ENCODE results near the gene SNX20.

SNX20 gene

DNA sequence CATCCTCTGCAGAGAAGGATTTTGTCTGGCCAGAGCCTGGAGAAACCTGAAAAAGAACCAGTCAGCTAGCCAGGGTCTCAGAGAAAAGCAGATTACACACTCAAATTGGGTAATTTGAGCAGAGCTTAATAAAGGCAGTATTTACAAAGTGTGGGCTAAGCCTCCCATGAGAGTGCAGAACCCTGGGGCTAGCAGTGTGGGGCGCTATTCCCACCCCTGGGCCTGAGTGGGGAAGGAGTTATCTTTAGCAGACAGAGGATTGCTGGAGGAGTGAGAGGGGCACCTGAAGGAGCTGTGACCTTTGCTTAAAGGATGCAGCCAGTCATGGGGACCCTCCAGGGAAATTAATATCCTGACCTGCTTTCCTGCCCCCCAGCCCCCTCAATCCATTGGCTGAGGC lies 46.2 kb downstream of the SNX20 start:
- ATAC-seq (no peak), DNase-seq (no peak)

DNA sequence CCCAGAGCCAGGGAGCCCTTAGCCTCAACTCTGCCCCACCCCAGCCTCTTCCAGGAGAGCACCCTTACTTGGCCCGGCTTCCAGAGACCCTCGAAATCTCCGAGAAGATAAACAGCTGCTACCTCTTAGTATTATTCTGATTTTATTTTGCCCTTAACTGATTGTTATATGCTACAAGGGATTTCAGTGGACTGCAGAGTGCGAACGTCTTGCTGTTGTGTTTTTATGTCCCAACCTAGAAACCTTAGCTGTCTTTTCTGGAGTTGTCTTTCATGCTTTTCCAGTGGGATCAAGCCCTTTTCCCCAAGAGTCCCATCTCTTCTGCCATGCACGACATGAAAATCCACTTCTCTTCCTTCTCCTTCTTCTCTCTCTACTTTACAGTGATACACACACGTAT lies 47.0 kb downstream of the SNX20 start:
- DNase-seq (no peak), ATAC-seq (no peak)

DNA sequence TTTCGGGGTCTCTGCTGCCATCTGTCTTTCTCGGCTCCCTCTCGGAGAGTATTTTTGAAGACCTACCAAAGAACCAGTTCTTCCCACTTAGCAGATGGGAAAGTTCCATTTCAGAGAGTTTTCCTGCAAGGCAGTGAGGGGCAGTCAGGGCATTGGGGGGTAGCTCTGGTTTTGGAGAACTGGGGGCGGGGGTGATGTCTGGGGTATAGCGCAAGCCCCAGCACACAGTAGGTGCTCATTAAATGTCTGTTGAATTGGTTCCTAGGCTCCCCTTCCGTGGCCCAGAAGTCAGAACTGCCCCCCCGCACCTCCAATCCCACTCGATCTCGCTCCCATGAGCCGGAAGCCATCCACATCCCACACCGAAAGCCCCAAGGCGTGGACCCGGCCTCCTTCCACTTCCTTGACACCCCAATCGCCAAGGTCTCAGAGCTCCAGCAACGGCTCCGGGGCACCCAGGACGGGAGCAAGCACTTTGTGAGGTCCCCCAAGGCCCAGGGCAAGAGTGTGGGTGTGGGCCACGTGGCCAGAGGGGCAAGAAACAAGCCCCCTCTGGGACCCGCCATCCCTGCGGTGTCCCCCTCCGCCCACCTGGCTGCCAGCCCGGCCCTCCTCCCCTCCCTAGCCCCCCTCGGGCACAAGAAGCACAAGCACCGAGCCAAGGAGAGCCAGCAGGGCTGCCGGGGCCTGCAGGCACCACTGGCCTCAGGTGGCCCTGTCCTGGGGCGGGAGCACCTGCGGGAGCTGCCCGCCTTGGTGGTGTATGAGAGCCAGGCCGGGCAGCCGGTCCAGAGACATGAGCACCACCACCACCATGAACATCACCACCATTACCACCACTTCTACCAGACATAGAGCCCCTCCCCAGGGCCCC lies 47.9 kb downstream of the SNX20 start:
- ATAC-seq: no peak
- DNase-seq: no peak

DNA sequence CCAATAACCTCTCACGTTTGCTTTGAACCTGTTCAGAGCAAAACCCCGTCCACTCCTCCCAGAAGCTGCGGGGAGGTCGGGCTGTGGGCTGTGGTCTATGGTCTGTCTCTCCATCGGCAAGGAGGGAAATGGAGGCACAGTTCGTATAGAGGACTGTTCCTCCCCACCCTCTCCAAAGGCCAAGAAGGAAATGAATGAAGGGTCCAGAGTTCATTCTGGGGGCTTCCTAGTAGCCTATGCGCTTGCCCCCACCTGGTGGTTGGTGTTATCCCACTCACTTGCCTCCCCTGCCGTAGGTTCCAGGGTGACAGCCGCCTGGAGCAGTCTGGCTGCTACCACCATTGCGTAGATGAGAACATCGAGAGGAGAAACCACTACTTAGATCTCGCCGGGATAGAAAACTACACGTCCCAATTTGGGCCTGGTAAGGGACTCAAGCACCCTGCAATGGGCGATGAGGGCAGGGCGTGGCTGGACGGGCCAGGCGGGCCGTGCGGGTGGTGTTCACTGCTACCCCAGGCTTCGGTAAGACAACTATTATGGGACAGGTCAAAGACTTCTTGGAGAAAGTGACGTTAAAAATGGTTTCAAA lies 49.0 kb downstream of the SNX20 start:
- ATAC-seq (no peak), DNase-seq (no peak)

DNA sequence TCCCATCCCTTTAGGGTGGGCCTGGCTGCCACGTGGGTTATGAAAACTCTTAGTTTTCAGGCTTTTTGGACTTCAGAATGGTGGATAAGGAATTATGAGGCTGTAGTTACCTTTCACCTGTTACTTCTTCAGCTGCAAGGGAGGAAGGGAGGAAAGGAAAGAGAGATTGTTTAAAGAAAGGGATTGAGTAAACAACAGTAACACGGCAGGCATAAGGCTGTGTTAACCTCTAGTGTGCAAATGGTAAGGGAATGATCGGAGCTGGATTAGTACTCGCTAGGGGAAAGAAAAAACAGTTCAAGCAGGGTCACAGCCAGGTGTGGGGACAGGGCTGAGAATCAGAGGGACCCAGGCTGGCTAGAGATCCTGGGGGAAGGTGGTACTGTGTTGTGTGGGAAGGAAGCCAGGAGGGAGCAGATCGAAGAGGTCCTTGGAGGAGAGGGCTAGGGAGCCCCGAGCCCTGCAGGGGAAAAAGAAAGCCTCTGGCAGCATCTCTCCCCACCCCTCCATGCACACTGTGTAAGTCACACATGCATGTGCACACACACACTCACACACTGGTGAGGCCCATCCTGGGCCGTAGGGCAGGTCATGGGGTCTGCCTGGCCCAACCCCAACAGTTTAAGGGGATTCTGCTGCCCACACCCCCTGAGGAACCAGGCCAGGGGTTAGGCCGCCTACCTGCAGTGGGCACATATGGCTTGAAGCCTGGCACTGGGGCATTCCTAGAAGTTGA lies 49.7 kb downstream of the SNX20 start:
- DNase-seq: no peak

DNA sequence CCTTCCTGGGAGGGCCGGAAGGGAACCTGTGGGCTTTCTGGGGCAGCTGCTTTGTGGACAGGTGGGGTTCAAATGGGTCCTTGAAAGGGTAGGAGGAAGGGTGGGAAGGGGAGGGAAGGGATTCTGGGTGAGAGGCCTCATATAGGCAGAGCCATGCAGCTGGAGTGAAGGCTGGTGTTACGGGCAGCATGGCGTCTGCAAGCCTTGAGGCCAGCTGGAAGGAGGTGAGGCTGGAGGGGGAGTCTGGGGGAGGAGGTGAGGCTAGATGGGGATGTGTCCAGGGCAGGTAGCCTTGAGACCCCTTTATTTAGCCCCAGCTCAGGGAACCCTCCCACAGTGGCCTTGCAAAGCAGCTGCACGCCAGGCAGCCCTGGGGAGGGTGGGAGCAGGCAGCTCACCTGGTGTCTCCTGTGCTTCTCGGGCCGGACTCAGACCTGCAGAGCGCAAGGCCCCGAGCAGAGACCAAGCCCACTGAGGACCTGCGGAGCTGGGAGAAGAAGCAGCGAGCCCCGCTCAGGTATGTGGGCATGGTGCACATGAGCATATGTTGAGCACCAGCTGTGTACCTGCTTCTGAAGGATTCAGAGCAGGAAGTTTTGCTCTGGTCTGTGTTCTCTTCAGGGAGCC lies 50.6 kb downstream of the SNX20 start:
- ATAC-seq (no peak), DNase-seq (no peak)

More for the DNA sequence above, 49.7 kb downstream of the SNX20 start:
- no peak for ATAC-seq

DNA sequence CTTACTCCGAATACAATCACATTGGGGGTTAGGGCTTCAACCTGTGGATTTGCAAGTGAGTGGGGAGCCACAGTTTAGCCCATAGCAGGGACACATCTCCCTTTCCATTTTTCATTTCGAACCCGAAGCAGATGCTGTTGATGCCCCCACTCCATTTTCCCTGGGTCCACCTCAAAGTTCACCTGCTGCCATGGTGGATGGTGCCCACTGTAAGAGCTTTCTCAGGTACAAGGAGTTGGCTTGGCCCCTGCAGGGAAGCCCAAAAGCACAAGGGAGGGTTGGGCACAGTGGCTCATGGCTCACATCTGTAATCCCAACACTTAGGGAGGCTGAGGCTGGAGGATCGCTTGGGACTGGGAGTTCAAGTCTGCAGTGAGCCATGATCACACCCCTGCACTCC lies 51.8 kb downstream of the SNX20 start:
- no peak for ATAC-seq

DNA sequence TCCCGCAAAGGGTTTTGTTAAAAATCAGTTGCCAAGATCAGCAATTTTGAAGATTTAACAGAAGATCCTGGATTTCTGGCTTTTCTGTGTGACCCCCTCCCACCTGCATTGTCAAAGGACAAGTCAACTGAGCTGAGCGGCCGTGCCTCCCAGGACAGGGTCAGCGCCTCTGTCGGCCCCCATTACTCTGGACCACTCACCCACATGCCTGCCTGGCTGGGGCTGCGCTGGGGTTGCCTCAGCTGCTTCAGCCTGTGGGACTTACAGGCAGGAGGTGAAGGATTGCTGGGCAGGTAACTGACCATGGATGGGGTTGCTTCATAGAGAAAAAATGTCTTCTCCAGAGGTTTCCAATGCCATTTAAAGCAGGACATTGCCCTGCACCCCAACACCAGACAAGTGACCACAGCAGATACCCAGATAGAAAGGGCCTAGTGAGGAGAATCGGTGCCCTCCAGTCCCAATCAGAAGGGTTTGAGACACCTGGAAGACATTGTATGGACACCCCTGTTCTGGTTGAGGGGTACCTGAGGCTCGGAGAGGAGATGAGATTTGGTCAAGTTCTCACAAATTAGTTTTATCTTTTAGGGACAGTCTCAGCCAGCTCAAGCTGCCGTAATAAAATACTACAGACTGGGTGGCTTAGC lies 52.8 kb downstream of the SNX20 start:
- no peak for ATAC-seq
- no peak for DNase-seq

More for the DNA sequence above, 51.8 kb downstream of the SNX20 start:
- no peak for DNase-seq

DNA sequence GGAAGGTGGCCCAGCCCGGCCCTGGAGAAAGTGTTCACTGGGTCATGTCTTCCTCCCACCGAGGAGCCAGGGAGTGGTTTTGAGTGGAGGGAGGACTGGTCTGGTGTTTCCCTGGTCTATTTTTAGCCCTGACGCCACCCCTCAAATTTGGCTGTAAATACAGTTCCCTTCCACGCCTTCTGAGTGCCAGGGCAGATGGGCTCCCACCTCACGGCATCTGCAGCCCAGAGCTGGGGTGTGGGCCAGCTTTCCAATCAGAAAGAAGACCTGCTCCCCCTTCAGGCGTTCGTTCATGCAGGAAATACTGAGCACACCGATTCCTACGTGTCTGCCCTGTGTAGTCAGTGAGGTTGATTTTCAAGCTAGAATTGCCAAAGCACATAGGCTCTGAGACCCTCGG lies 53.7 kb downstream of the SNX20 start:
- ATAC-seq: peak; percentile 62
- peak; percentile 48 for DNase-seq

DNA sequence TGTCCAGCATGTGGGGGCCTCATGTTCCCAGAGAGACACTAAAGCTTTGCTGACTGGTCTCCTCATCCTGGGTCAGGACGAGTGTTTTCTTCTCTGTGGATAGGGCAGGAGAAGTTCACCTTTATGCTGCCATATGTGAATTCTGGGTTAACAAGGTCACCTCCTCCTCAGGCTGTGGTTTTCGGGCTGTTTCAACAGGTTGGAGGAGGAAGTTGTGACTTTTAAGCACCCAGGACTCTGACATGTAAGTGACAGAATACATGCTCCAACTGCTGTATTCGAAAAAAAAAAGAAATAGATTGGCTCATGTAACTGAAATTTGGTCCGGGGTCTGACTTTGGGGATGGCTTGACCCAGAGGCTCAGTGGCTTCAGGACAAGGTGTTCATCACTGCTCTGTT lies 54.2 kb downstream of the SNX20 start:
- ATAC-seq (no peak), DNase-seq (no peak)

DNA sequence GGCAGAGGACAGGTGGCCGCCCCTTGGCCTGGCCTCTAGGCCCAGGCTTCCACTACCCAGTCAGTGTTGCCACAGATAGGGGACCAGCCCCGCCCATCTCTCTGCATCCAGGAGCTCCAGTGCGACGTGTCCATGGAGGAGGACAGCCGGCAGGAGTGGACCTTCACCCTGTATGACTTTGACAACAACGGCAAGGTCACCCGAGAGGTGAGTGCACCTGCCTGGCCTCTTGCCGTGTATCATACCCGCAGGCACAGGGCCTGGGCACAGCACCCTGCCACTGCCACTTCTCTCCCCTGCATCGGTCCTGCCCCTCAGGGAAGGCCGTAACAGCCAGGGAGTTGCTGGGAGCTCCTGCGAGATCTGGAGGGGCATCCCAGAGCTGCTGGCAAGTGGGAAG lies 55.7 kb downstream of the SNX20 start:
- DNase-seq (no peak), ATAC-seq (no peak)

DNA sequence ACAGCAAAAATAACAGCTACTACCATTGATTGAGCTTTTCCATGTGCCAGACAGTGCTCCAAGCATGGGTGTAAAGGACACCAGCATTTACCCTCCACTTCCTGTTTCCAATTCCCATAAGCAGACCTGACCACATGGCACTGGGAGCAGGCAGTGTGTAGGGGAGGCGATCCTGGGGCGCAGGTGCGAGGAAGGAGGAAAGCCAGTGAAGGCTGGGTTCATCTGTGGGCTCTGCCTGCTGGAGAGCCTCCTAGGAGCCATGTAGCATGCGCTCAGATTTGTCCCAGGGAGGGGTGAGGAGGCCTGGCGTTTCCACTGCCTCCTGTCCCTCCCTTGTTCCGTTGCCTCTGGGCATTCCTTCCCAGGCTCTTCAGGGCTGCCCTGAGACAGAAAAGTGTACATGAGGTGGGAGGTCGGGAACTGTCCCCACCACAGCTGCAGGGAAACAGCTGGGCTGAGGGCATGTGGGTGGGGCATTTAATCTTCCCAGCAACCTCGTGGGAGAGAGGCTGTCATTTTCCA lies 56.6 kb downstream of the SNX20 start:
- ATAC-seq: no peak
- no peak for DNase-seq

DNA sequence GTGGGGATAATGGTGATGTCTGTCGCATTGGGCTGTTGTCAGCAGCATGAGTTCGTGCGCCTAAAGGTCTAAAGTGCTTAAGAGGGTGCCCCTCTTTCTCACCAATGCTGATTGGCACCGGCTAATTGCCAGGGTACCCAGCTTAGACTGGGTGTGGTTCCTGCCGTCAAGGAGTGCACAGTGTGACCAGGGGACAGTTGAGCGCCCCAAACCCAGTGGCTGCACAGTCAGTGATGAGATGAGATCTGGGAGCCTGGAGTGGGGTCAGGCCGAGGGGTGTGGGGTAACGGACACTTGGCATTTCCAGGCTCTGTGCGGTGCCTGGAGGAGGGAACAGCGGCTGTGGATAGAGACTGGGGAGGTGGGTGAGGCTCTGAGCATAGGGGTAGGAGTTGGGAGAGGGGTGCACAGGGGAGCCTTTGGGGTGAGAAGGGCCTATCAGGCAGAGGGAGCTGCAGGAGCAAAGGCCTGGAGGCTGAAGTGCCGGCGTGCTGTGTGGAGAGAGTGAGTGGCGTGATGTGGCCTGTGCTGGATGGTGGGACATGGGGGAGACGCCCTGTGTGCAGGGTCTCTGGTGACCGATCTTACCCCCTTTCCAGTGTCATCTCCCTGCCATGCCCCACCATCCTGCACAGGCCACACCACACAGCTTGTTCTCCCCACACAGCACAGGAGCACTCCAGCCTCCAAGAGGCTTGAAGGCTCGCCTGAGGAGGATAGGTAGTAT lies 58.3 kb downstream of the SNX20 start:
- no peak for ATAC-seq
- no peak for DNase-seq

DNA sequence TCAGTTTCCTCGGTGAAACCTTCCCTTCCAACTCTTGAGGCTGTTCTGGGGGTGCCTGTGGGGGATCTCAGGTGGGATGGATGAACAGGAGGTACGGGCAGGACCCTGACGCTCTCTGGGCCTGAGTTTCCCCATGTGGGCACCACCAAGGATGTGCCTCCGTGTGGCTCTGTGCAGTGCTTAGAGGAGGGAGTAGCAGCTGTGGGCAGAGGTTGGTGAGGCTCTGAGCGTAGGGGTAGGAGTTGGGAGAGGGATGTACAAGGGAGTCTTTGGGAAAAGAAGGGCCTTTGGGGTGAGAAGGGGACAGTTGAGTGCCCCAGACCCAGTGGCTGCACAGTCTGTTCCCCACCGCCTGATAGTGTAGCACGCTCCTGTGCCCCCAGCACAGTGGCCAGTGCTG lies 59.1 kb downstream of the SNX20 start:
- DNase-seq (no peak), ATAC-seq (no peak)

All from stimulated activated naive CD8-positive, alpha-beta T cell treated with anti-CD3 and anti-CD28 coated beads, Interleukin-15, Interleukin-2, amounts not matched to agents 100 U/mL and 50 U/mL, for 24 hours (primary cell).